Measurements from ENCODE around the gene CREB3L1. TPM values are rescaled to one million over a fixed set of nuclear protein-coding genes. Genes with fewer than 3 reads are reported as not detected.
A peak's percentile ranks its signal among the peaks of the same experiment; 100 is the strongest.

CREB3L1 gene
- total RNA-seq, 1 donor from 2014 or later = 0.43 TPM

GRCh38 chr11:46334211-46334610, 56.7 kb downstream of the CREB3L1 start:
- Histone ChIP-seq H3K4me3 (no peak overlapping the region), H3K4me2 (no peak overlapping the region), H3K9me3 (ENCODE audit: low read depth) (no peaks in the 10 kb centered on the region), H4K20me1 (ENCODE audit: low read depth) (no peaks in the 10 kb centered on the region), H3F3A (ENCODE audit: low read depth) (peaks cover 74% of the 10 kb centered on the region), H3K9ac (no peak overlapping the region), H3K27ac (no peak overlapping the region), H3K4me1 (peaks cover 61% of the 10 kb centered on the region), H3K27me3 (peaks cover 39% of the 10 kb centered on the region), H3K36me3 (no peaks in the 10 kb centered on the region), H3K79me2 (ENCODE audit: low read depth) (no peaks in the 10 kb centered on the region), H2AFZ (replicated peaks) (no peak overlapping the region)
- H3K9me3 Mint-ChIP-seq = no peaks in the 10 kb centered on the region
- H3K36me3 Mint-ChIP-seq = no peaks in the 10 kb centered on the region
- peaks cover 30% of the 10 kb centered on the region for H3K27me3 Mint-ChIP-seq (ENCODE audit: insufficient read depth, low read depth)
- H3K4me3 Mint-ChIP-seq = peak overlapping the region; percentile 84
- TF ChIP-seq CTCF (IDR thresholded peaks at IDR 0.05) (no peak), EZH2 (IDR thresholded peaks at IDR 0.05) (no peak), EZH2phosphoT487 (IDR thresholded peaks at IDR 0.05) (no peak)
- no peak overlapping the region for H3K27ac Mint-ChIP-seq
- H3K4me1 Mint-ChIP-seq = peaks cover 75% of the 10 kb centered on the region
- no peak for DNase-seq (ENCODE audit: low spot score)

DNA sequence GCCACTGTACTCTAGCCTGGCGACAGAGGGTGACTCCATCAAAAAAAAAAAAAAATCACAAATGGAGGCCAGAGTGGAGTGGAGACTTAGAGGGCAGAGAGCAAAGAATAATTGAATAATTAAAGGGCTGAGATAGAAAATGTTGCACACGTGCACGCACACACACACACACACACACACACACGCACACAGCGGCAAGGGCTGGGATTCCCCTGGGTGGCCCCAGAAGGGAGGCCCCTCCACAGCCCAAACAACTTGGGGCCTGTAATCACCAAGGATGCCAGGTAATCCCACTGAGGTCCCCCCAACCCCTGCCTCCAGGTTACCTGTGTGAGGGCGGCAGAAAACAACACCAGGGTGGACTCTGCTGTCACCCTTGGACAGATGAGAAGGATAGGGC, 57.8 kb downstream of the CREB3L1 start:
- H3K4me3 Mint-ChIP-seq = no peak overlapping the region
- no peak overlapping the region for H3K9ac ChIP-seq

DNA sequence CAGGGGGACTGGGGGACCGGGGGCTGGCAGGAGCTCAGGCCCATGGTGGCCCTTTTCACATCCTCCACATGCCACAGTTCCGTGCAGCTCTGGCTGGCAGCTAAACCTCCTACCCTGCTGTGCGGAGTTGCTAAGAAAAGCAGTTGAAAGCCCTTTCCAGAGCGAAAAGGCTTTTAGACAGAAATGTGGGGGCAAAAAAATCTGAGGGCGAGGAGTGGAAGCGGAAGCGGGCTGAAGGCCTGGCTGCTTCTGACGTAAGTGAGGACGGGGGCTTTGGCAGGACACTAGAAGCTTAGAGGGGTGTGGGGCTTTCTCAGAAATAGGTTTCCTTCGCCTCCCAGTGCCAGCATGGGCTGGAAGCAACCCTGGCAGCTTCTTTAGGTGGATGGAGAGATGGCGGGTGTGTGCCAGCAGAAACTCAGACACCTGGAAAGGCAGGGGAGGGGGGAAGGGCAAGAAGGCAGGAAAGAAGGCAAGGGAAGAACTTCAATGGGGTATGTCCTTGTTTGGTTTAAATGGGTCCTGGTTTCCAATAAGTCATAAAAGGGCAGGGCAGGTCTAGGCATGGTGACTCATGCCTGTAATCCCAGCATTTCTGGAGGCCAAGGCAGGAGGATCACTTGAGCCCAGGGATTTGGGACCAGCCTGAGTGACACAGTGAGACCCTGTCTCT, 58.6 kb downstream of the CREB3L1 start:
- TF ChIP-seq EZH2phosphoT487 (IDR thresholded peaks at IDR 0.05) = no peak
- TF ChIP-seq CTCF (IDR thresholded peaks at IDR 0.05) = no peak
- no peak for TF ChIP-seq EZH2 (IDR thresholded peaks at IDR 0.05)
- Histone ChIP-seq H3K4me2 (peak overlapping the region; percentile 50), H2AFZ (replicated peaks) (no peak overlapping the region), H3K9me3 (ENCODE audit: low read depth) (no peaks in the 10 kb centered on the region), H3K9ac (no peak overlapping the region), H3F3A (ENCODE audit: low read depth) (peaks cover 68% of the 10 kb centered on the region), H3K79me2 (ENCODE audit: low read depth) (no peaks in the 10 kb centered on the region), H3K27me3 (peaks cover 39% of the 10 kb centered on the region), H3K4me1 (peaks cover 53% of the 10 kb centered on the region), H3K36me3 (no peaks in the 10 kb centered on the region), H4K20me1 (ENCODE audit: low read depth) (no peaks in the 10 kb centered on the region), H3K4me3 (no peak overlapping the region), H3K27ac (no peak overlapping the region)
- peak overlapping the region; percentile 69 for H3K4me3 Mint-ChIP-seq
- H3K27me3 Mint-ChIP-seq (ENCODE audit: insufficient read depth, low read depth) = peaks cover 27% of the 10 kb centered on the region
- DNase-seq (ENCODE audit: low spot score) = peak; percentile 74
- peak overlapping the region; percentile 95 for H3K27ac Mint-ChIP-seq
- H3K4me1 Mint-ChIP-seq = peaks cover 68% of the 10 kb centered on the region
- no peaks in the 10 kb centered on the region for H3K9me3 Mint-ChIP-seq
- H3K36me3 Mint-ChIP-seq = no peaks in the 10 kb centered on the region

More for the DNA sequence above, 57.8 kb downstream of the CREB3L1 start:
- Histone ChIP-seq H3K79me2 (ENCODE audit: low read depth) (no peaks in the 10 kb centered on the region), H3K4me2 (peak overlapping the region; percentile 50), H3K27me3 (peaks cover 39% of the 10 kb centered on the region), H3K27ac (no peak overlapping the region), H3K4me3 (no peak overlapping the region), H3F3A (ENCODE audit: low read depth) (peaks cover 74% of the 10 kb centered on the region), H2AFZ (replicated peaks) (no peak overlapping the region), H4K20me1 (ENCODE audit: low read depth) (no peaks in the 10 kb centered on the region), H3K36me3 (no peaks in the 10 kb centered on the region), H3K4me1 (peaks cover 61% of the 10 kb centered on the region), H3K9me3 (ENCODE audit: low read depth) (no peaks in the 10 kb centered on the region)
- Mint-ChIP-seq H3K27ac (no peak overlapping the region), H3K27me3 (ENCODE audit: insufficient read depth, low read depth) (peaks cover 30% of the 10 kb centered on the region), H3K4me1 (peaks cover 75% of the 10 kb centered on the region), H3K9me3 (no peaks in the 10 kb centered on the region), H3K36me3 (no peaks in the 10 kb centered on the region)
- no peak for DNase-seq (ENCODE audit: low spot score)
- TF ChIP-seq CTCF (IDR thresholded peaks at IDR 0.05) = no peak
- TF ChIP-seq EZH2 (IDR thresholded peaks at IDR 0.05) = no peak
- TF ChIP-seq EZH2phosphoT487 (IDR thresholded peaks at IDR 0.05) = no peak
